Activated CD8-positive, alpha-beta memory T cell treated with anti-CD3 and anti-CD28 coated beads for 1 hour (primary cell): ENCODE data around the gene ST8SIA4.
"Not testable (repeated sequence)": the region's sequence is repeated elsewhere in the genome, so short reads cannot be mapped to it uniquely, and the experiment has no call there.

ENCODE experiments used
- DNase-seq, 2 donors: peaks; one replicate each; pipeline ENCODE4 v3.0.0-alpha.2; 2020; ENCODE audit warnings: low read depth in 1 of 2; ENCODE audit errors: extremely low read depth in 1 of 2

ST8SIA4 gene

GRCh38 chr5:100788417-100788816 is 114.7 kb downstream of the ST8SIA4 start:
- no peak for DNase-seq

GRCh38 chr5:100787648-100788047 is 115.4 kb downstream of the ST8SIA4 start:
- DNase-seq = no peak

DNA sequence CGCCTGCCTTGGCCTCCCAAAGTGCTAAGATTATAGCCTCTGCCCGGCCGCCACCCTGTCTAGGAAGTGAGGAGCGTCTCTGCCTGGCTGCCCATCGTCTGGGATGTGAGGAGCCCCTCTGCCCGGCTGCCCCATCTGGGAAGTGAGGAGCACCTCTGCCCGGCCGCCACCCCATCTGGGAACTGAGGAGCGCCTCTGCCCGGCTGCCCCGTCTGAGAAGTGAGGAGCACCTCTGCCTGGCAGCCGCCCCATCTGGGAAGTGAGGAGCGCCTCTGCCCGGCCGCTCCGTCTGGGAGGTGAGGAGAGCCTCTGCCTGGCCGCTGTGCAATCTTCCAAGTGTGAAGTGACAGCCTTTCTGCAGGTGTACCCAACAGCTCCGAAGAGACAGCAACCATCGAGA is 117.5 kb downstream of the ST8SIA4 start:
- not testable (repeated sequence) for DNase-seq

DNA sequence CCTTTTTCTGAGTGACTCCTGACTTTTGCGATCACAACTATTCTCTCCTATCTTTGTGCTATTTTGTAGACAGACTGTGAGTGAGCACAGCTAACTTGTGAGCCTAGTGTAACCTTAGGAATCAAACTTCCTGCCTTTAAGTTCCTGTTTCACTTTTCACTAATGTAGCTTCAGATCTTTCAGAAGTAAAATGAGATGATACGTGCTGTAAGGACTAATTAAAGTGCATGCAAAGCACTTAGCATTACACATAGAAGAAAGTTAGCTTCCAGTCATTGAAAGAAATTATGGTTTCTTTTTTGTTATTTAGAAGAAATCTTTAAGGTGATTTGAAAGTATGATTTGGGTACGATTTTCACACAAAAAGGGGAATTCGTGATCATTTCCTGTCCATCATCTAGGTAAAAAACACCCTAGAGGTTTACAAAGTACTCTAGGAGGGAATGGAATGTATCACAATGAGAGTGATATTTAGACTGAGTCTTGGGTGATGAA is 122.7 kb downstream of the ST8SIA4 start:
- DNase-seq = no peak

GRCh38 chr5:100779669-100780375 is 123.3 kb downstream of the ST8SIA4 start:
- no peak for DNase-seq

DNA sequence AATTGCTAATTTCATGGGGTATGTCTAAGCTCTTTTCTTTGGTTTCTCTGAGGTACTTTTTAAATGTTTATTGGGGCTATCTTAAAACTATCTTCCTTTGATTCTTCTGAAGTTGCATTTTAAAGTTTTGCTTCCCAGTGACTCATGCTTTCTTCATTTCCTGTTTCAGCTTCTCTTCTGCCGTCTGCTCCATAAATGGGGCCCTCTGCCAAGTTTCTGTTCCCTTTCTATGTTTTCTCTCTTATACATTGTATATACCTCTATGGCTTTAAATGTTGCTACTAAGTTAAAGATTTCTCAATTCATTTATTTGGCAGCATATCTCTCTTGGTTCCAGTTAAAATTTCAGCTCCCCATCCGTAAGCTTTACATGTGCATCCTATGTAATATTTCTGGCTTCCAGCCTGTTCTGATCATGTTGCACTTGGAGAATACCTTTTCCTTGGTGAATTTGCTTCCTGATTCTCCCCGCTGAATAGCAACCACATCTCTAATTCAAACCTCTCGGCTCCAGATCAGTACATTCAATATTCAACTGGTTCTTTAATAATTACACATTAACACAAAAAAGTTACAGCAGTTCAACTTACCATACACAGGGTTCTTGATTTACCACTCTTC is 125.3 kb downstream of the ST8SIA4 start:
- DNase-seq = no peak

- no peak for DNase-seq
Measured at GRCh38 chr5:100775533-100775855, 127.6 kb downstream of the ST8SIA4 start.

GRCh38 chr5:100772548-100772947 is 130.5 kb downstream of the ST8SIA4 start:
- no peak for DNase-seq

DNA sequence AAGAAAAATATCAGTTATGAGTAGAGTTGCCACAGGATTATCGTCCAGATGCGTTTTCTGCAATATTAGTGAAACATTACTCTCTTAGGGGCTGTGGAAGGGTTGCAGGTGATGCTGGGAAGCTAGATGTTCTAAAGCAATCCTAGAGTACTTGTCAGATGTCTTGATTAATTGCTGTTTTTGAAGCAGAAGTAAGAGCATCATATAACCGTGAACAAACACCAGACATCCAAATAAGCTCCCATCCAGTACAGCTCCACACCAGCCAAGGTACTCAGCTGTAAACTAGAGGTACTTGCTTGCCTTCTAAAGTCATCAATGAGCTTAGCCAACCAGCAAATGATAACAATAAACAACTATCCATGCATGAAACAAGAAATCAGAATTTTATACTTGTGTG is 131.1 kb downstream of the ST8SIA4 start:
- no peak for DNase-seq

- DNase-seq = no peak
Measured at GRCh38 chr5:100771181-100771580, 131.9 kb downstream of the ST8SIA4 start.

GRCh38 chr5:100768221-100768620 is 134.9 kb downstream of the ST8SIA4 start:
- no peak for DNase-seq

- DNase-seq = no peak
Measured at GRCh38 chr5:100762995-100763394, 140.1 kb downstream of the ST8SIA4 start.

DNA sequence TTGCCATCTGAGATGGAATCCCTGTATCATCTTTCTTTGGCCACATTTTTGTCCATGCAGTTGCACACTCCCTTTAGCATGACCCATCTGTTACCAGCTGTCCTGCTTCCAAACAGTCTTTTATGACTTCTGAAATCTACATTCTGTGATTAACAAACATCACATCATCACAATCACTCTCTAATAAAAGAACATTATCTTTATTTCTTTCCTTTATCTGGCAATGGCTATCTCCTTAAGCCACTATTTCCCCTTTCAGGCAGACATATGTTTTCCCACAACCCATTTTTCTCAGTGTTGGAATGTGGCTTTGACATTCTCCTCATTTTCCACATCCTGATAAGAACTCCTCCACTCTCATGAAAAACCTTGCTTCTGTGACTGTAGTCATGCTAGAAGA is 141.0 kb downstream of the ST8SIA4 start:
- no peak for DNase-seq

GRCh38 chr5:100761192-100761591 is 141.9 kb downstream of the ST8SIA4 start:
- no peak for DNase-seq

DNA sequence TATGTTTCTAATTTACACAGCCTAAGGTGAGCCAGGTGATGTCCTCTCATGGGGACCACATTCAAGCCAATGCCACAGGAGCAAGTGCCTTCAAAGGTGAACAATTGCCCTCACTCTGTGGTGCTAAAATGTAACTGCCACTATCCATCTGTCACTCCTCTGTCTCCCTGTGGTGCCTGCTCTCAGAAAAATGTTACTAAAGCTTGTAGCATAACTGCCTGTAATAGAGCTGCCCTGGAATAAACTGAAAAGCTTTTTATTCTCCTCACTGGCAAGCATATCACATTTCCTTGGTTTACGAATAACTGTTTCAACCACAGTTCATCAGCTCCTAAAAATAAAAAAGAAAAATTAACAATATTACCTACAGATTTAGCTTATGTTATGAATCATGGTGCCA is 142.4 kb downstream of the ST8SIA4 start:
- DNase-seq = no peak

DNA sequence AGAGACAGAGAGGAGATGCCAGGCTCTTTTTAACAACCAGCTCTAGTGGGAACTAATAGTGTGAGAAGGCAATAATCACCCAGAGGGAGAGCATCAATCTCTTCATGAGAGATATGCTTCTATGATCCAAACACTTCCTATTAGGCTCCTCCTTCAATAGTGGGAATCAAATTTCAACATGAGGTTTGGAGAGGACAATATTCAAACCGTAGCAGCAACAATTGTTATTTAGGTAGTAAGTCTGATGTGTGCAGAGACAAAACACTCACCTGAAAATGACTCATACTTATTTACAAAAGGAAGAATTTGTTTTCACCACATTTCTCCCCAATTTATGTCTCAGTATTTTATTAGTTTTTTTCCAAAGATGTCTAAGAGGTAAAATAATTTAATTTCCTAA is 144.3 kb downstream of the ST8SIA4 start:
- DNase-seq = no peak

- DNase-seq = no peak
Measured at GRCh38 chr5:100758306-100758705, 144.8 kb downstream of the ST8SIA4 start.

DNA sequence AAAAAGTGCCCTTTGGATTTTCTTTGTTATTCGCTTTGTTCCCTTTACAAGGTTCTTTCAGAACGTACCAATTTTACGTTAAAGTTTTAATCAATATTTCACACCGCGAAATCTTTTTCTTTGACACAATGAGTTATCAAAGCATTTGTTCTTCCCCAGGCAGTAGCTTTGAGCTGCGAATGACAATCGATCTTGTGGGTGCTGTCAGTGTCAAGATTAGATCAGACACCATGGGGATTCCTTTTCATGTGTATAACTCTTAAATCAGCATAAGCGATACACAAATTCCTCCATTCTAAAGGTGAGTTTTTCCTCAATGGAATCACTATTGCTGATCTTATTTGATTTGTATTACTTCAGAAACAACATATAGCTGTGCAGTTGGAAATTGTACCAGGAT is 145.5 kb downstream of the ST8SIA4 start:
- DNase-seq = no peak
